ENCODE measurements around the gene CASP8.

CASP8 gene

GRCh38 chr2:201260302-201260800, at the start of gene CASP8:
Gene CASP8, plus strand, starts transcription at chr2:201260536. Its CDS starts 5,951 bp downstream, at chr2:201266487.
- in situ Hi-C loops (cut with MboI; ENCODE audit: low sequenced_read_pairs): no loop called here

- in situ Hi-C loops (cut with MboI; ENCODE audit: low sequenced_read_pairs): no loop called here
Measured at GRCh38 chr2:201215963-201216362, 44.4 kb upstream of the CASP8 start.

- in situ Hi-C loops (cut with MboI; ENCODE audit: low sequenced_read_pairs): no loop called here
Measured at GRCh38 chr2:201216918-201217317, 43.4 kb upstream of the CASP8 start.

- in situ Hi-C loops (cut with MboI; ENCODE audit: low sequenced_read_pairs): no loop called here
Measured at GRCh38 chr2:201218780-201219179, 41.6 kb upstream of the CASP8 start.

- in situ Hi-C loops (cut with MboI; ENCODE audit: low sequenced_read_pairs): no loop called here
Measured at GRCh38 chr2:201219328-201220096, 40.8 kb upstream of the CASP8 start.

GRCh38 chr2:201220102-201220570, 40.2 kb upstream of the CASP8 start:
- in situ Hi-C loops (cut with MboI; ENCODE audit: low sequenced_read_pairs): no loop called here

GRCh38 chr2:201223089-201224073, 37.0 kb upstream of the CASP8 start:
- in situ Hi-C loops (cut with MboI; ENCODE audit: low sequenced_read_pairs): no loop called here

- in situ Hi-C loops (cut with MboI; ENCODE audit: low sequenced_read_pairs): no loop called here
Measured at GRCh38 chr2:201228271-201228911, 31.9 kb upstream of the CASP8 start.

GRCh38 chr2:201228912-201229290, 31.4 kb upstream of the CASP8 start:
- in situ Hi-C loops (cut with MboI; ENCODE audit: low sequenced_read_pairs): no loop called here

- in situ Hi-C loops (cut with MboI; ENCODE audit: low sequenced_read_pairs): loop anchor here (5.0 kb wide), 1 partner anchor 50 kb away; the partner anchor contains the start of gene CASP10
Measured at GRCh38 chr2:201231781-201232466, 28.4 kb upstream of the CASP8 start.

- in situ Hi-C loops (cut with MboI; ENCODE audit: low sequenced_read_pairs): loop anchor here (5.0 kb wide), 1 partner anchor 50 kb away; the partner anchor contains the start of gene CASP10
Measured at GRCh38 chr2:201232467-201232815, 27.9 kb upstream of the CASP8 start.

GRCh38 chr2:201233192-201233811, 27.0 kb upstream of the CASP8 start:
- in situ Hi-C loops (cut with MboI; ENCODE audit: low sequenced_read_pairs): loop anchor here (5.0 kb wide), 1 partner anchor 51 kb away; the partner anchor contains the start of gene CASP10

GRCh38 chr2:201233812-201234662, 26.3 kb upstream of the CASP8 start:
- in situ Hi-C loops (cut with MboI; ENCODE audit: low sequenced_read_pairs): loop anchor here (5.0 kb wide), 1 partner anchor 52 kb away; the partner anchor contains the start of gene CASP10

- in situ Hi-C loops (cut with MboI; ENCODE audit: low sequenced_read_pairs): loop anchor here (5.0 kb wide), 2 partner anchors 52 to 128 kb away; partner anchors contain the start of gene CASP10
Measured at GRCh38 chr2:201234663-201235135, 25.6 kb upstream of the CASP8 start.

- in situ Hi-C loops (cut with MboI; ENCODE audit: low sequenced_read_pairs): loop anchor here (5.0 kb wide), 1 partner anchor 126 kb away; no protein-coding TSS in a partner anchor
Measured at GRCh38 chr2:201235860-201236811, 24.2 kb upstream of the CASP8 start.

GRCh38 chr2:201237486-201238123, 22.7 kb upstream of the CASP8 start:
- in situ Hi-C loops (cut with MboI; ENCODE audit: low sequenced_read_pairs): loop anchor here (5.0 kb wide), 1 partner anchor 125 kb away; no protein-coding TSS in a partner anchor
